ENCODE data around the gene TMEM150C.

TMEM150C gene

DNA sequence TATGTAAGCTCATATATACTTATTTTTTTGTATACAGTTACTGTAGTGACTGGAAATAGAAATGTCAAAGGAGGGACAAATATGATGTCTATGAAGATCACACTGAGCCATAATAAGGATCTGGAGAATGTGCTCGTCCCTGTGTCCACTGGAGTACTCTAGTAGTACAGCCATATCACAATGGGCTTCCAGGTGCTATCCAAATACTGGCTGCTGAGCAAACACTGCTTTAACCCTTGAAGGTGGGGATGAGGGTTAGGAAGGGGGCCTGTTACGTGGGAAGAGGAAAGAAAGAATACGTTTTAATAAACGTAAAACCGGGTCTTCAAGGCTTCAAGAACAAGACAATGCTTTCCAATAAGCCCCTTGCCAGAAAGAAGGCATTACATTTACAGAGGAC lies 29.8 kb upstream of the TMEM150C start:
- Histone ChIP-seq H2AFZ (ENCODE audit: low read depth, low read length, severe bottlenecking) (no peak overlapping the region), H3K9me3 (ENCODE audit: insufficient read depth, low read length) (no peaks in the 10 kb centered on the region), H3K9ac (ENCODE audit: low read length) (no peak overlapping the region), H3K27ac (ENCODE audit: low read depth, low read length) (no peak overlapping the region), H3K4me3 (ENCODE audit: insufficient read depth, low read length, poor library complexity, severe bottlenecking) (no peak overlapping the region), H3K9me2 (replicated peaks; ENCODE audit: insufficient read depth, low read length) (no peaks in the 10 kb centered on the region), H3K79me2 (ENCODE audit: insufficient read depth, low read length) (no peaks in the 10 kb centered on the region), H3K4me2 (ENCODE audit: low read depth, low read length, poor library complexity, severe bottlenecking) (no peak overlapping the region), H3F3A (ENCODE audit: insufficient read depth) (no peaks in the 10 kb centered on the region), H4K20me1 (ENCODE audit: low read depth, low read length) (no peaks in the 10 kb centered on the region), H3K36me3 (ENCODE audit: low read length) (no peaks in the 10 kb centered on the region), H3K27me3 (ENCODE audit: low read length) (no peaks in the 10 kb centered on the region)
- TF ChIP-seq, protein P1, sequence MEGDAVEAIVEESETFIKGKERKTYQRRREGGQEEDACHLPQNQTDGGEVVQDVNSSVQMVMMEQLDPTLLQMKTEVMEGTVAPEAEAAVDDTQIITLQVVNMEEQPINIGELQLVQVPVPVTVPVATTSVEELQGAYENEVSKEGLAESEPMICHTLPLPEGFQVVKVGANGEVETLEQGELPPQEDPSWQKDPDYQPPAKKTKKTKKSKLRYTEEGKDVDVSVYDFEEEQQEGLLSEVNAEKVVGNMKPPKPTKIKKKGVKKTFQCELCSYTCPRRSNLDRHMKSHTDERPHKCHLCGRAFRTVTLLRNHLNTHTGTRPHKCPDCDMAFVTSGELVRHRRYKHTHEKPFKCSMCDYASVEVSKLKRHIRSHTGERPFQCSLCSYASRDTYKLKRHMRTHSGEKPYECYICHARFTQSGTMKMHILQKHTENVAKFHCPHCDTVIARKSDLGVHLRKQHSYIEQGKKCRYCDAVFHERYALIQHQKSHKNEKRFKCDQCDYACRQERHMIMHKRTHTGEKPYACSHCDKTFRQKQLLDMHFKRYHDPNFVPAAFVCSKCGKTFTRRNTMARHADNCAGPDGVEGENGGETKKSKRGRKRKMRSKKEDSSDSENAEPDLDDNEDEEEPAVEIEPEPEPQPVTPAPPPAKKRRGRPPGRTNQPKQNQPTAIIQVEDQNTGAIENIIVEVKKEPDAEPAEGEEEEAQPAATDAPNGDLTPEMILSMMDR (IDR thresholded peaks at IDR 0.05; ENCODE audit: insufficient read depth, low read length, poor library complexity, severe bottlenecking): no peak
- no peak for TF ChIP-seq EZH2phosphoT487 (conservative IDR thresholded peaks at IDR 0.05; ENCODE audit: low read length)

DNA sequence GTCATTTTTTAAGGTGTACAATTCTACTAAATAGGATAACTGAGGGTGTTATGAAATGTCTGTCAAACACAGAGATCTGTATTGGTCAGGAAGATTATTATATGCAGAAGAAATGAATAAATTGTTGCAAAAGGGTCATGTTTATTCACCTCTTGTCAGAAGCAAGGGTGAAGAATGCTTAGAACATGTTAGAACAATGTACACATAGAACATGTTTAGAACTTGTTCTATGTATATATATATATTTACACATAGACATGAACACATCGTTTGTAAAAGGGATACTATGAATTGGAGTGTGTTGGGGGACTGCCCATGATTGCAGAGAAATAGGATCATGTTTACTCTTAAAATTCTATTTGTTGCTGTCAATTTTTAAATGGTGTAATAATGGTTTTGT lies 28.0 kb upstream of the TMEM150C start:
- Histone ChIP-seq H3K9me2 (replicated peaks; ENCODE audit: insufficient read depth, low read length) (no peaks in the 10 kb centered on the region), H3K4me2 (ENCODE audit: low read depth, low read length, poor library complexity, severe bottlenecking) (no peak overlapping the region), H3K9me3 (ENCODE audit: insufficient read depth, low read length) (no peaks in the 10 kb centered on the region), H3K79me2 (ENCODE audit: insufficient read depth, low read length) (no peaks in the 10 kb centered on the region), H4K20me1 (ENCODE audit: low read depth, low read length) (no peaks in the 10 kb centered on the region), H3K36me3 (ENCODE audit: low read length) (no peaks in the 10 kb centered on the region), H3K27ac (ENCODE audit: low read depth, low read length) (no peak overlapping the region), H3K27me3 (ENCODE audit: low read length) (no peaks in the 10 kb centered on the region), H3K9ac (ENCODE audit: low read length) (no peak overlapping the region), H3K4me3 (ENCODE audit: insufficient read depth, low read length, poor library complexity, severe bottlenecking) (no peak overlapping the region), H2AFZ (ENCODE audit: low read depth, low read length, severe bottlenecking) (no peak overlapping the region), H3F3A (ENCODE audit: insufficient read depth) (no peaks in the 10 kb centered on the region)
- TF ChIP-seq EZH2phosphoT487 (conservative IDR thresholded peaks at IDR 0.05; ENCODE audit: low read length): no peak
- TF ChIP-seq, protein P1 (IDR thresholded peaks at IDR 0.05; ENCODE audit: insufficient read depth, low read length, poor library complexity, severe bottlenecking): no peak

DNA sequence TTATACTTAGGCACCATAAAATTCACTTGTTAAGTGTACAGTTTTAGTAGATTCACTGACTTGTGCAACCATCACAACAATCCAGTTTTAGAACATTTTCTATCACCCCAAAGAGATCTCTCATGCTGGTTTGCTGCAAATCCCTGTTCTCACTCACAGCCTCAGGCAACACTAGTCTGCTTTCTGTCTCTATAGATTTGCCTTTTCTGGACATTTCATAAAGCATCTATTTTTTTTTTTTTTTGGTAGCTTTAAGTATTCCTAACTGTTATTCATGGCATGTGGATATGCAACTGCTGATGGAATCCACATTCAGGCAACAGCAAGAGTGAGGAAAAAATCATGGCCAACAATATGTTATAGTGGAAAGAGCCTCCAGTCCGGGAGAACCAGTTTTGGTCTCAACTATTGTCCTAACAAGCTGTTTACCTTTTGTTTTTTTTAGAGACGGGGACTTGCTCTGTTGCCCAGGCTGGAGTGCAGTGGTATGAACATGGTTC lies 27.0 kb upstream of the TMEM150C start:
- H3K36me3 ChIP-seq (ENCODE audit: low read length): no peaks in the 10 kb centered on the region
- H3K9me3 ChIP-seq (ENCODE audit: insufficient read depth, low read length): no peaks in the 10 kb centered on the region
- no peak overlapping the region for H2AFZ ChIP-seq (ENCODE audit: low read depth, low read length, severe bottlenecking)
- H3K27ac ChIP-seq (ENCODE audit: low read depth, low read length): no peak overlapping the region
- H3K9ac ChIP-seq (ENCODE audit: low read length): no peak overlapping the region
- H3K9me2 ChIP-seq (replicated peaks; ENCODE audit: insufficient read depth, low read length): no peaks in the 10 kb centered on the region
- TF ChIP-seq EZH2phosphoT487 (conservative IDR thresholded peaks at IDR 0.05; ENCODE audit: low read length): no peak
- TF ChIP-seq, protein P1 (IDR thresholded peaks at IDR 0.05; ENCODE audit: insufficient read depth, low read length, poor library complexity, severe bottlenecking): no peak
- no peak overlapping the region for H3K4me3 ChIP-seq (ENCODE audit: insufficient read depth, low read length, poor library complexity, severe bottlenecking)
- no peaks in the 10 kb centered on the region for H3F3A ChIP-seq (ENCODE audit: insufficient read depth)
- no peaks in the 10 kb centered on the region for H3K27me3 ChIP-seq (ENCODE audit: low read length)
- no peaks in the 10 kb centered on the region for H3K79me2 ChIP-seq (ENCODE audit: insufficient read depth, low read length)
- no peak overlapping the region for H3K4me2 ChIP-seq (ENCODE audit: low read depth, low read length, poor library complexity, severe bottlenecking)
- H4K20me1 ChIP-seq (ENCODE audit: low read depth, low read length): no peaks in the 10 kb centered on the region

Data from SU-DHL-6 (cell line).